ENCODE measurements around the gene AP3B2. TPM values are rescaled to one million over a fixed set of nuclear protein-coding genes. Genes with fewer than 3 reads are reported as not detected.
A peak's percentile ranks its signal among the peaks of the same experiment; 100 is the strongest.

The AP3B2 gene
- polyA plus RNA-seq, 3 donors: 3.1 to 3.9 (median 3.8) TPM

GRCh38 chr15:82699726-82700125, 9.9 kb downstream of the AP3B2 start:
- peak in 3 of 11 donors; percentile 35 to 49 (median 44) for DNase-seq (ENCODE audit: extremely low read depth in 1 of 11, low read depth in 9 of 11, low spot score in 4 of 11)

DNA sequence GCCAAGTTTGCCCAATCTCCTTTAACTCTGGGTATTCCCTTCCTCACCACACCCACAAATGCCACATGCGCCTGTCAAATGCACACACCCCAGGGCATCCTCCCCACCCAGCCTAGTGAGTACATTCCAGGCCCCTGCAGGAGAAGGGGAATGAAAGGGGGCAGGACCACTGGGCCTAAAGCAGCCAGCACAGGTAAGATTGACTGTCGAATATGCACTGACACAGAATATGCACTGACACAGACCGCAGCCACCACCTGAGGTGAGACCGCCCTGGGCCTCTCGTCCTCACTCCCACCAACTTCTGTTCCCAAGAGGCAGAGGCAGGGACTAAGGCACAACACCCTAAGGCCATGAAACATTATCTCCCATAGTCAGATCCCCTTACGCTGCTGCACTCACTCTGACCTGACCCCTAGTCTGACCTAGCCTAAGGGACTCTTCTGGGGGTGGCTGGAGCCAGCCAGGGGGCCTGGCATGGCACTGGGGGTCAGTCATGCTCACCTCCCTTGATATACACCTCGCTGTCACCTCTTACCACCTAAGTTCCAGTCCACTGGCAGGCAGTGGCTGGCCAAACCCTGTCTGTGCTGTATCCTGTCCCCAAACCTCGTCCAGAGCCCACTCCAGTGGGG, 10.8 kb downstream of the AP3B2 start:
- no peak for DNase-seq (ENCODE audit: extremely low read depth in 1 of 11, low read depth in 9 of 11, low spot score in 4 of 11)

GRCh38 chr15:82697735-82698407, 11.8 kb downstream of the AP3B2 start:
- DNase-seq (ENCODE audit: extremely low read depth in 1 of 11, low read depth in 9 of 11, low spot score in 4 of 11): no peak

DNA sequence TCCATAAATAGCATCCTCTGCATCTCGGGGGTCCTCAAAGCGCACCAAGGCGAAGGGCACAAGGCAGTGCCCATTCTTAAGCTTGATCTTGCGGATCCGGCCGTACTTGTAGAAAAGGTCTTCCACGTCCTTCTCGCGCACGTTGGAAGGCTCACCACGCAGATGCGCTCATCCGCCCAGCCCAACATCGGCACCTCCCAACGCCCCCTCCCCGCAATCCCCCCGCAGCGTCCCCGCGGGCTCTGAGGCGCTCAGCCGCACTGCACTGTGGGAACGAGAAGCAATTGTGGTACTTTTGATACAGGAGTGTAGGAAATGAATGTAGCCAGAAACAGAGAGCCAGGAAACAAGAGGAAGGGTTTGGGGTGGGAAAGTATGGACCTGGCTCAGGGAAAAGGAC, 17.5 kb downstream of the AP3B2 start:
- DNase-seq (ENCODE audit: extremely low read depth in 1 of 11, low read depth in 9 of 11, low spot score in 4 of 11): no peak

- no peak for DNase-seq (ENCODE audit: extremely low read depth in 1 of 11, low read depth in 9 of 11, low spot score in 4 of 11)
Measured at GRCh38 chr15:82689147-82689546, 20.5 kb downstream of the AP3B2 start.

GRCh38 chr15:82688691-82689090, 21.0 kb downstream of the AP3B2 start:
- no peak for DNase-seq (ENCODE audit: extremely low read depth in 1 of 11, low read depth in 9 of 11, low spot score in 4 of 11)

GRCh38 chr15:82681371-82681770, 28.3 kb downstream of the AP3B2 start:
- no peak for DNase-seq (ENCODE audit: extremely low read depth in 1 of 11, low read depth in 9 of 11, low spot score in 4 of 11)

DNA sequence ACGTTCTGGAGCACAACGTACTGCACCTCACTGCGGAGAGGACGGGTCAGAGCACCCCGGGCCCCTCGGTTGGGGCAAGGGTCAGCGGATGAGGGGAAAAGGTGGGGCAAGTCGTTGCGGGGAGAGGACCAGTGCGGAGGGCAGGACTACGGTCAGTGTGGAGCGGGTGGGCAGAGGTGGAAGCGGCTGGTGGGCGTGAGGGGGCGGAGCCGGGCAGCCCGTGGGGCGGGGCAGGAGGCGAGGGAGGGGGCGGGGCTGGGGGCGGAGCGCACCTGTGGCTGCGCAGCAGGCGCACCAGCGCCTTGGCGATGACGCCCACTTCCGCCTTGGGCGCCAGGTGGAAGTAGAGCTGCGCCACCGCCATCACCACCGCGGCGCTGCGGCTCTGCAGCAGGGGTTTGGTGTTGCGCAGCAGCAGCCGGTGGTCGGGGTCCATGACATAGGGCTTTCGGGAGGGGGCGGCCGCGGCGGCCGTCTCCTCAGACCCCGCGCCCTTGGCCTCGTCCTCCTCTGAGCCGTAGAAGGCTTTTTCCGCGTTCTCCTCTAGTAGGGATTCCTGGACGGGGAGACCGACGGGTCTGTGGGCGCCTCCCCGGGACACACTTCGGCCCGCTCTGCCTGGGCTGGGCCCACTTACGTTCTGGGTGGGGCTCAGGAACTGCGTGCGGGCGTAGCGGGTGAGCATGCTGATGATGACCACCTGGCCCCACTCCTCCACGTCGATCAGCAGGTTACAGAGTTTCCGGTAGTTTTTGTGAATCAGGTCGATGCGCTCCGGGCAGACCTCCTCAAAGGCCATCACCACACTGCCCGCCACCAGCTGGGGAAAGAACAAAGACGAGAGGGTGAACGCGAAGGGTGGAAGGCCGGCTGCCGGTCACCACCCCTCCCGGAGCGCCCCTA, 29.2 kb downstream of the AP3B2 start:
- DNase-seq (ENCODE audit: extremely low read depth in 1 of 11, low read depth in 9 of 11, low spot score in 4 of 11): peak in 10 of 11 donors; percentile 32 to 75 (median 63)

DNA sequence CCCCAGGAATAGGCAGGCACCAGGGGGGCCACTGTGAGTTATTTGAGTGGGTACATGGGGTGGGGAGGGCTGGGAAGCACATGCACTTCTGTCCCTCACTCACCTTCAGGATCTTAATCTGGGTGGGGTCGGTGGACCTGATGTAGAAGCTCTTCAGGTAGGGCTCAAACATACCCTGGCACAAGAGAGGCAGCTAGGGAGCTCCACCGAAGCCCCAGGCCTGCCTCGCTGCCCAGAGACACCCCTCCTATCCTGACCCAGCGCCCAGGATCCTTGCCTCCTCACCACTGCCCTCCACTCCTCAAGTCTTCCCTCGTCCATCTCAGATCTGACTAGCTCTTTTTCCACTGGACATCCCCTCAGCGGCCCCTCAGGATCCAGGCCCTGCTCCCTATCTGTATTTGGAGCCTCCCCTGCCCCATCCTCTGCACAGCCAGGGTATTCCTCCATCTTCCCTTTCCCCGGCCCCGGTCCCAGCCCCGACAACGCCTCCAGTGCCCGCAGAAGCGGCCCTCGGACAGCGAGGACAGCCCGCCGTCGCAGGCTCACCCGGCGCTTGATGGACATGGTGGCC, 30.0 kb downstream of the AP3B2 start:
- no peak for DNase-seq (ENCODE audit: extremely low read depth in 1 of 11, low read depth in 9 of 11, low spot score in 4 of 11)

DNA sequence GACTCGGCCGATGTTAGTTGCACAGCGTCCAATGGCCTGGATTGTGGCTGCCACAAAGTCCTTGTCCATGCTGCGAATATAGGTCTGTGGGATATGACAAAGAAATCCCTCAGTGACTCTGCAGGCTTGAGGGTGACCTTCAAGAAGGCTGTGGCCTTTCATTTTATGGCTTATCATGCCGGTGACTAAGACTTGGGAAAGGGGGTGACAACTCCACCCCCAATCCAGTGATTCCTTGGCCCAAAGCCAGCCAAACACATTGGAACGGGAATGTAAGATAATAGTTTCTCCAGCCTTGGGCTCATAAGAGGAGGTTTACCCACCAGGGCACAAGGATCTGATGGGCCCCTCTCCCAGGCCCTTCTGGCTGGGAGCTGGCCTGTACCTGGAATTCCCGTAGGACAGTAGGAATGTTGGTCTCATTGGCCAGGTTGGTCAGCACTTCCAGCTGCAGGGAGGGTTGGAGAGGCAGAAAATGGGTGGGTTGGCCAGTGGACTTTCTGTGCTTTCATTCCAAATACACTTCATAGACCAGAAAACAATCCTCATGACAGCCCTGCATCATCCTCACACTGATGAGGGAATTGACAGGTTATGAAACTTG, 31.9 kb downstream of the AP3B2 start:
- no peak for DNase-seq (ENCODE audit: extremely low read depth in 1 of 11, low read depth in 9 of 11, low spot score in 4 of 11)

- DNase-seq (ENCODE audit: extremely low read depth in 1 of 11, low read depth in 9 of 11, low spot score in 4 of 11): no peak
Measured at GRCh38 chr15:82674873-82675272, 34.8 kb downstream of the AP3B2 start.

GRCh38 chr15:82670699-82671098, 39.0 kb downstream of the AP3B2 start:
- DNase-seq (ENCODE audit: extremely low read depth in 1 of 11, low read depth in 9 of 11, low spot score in 4 of 11): no peak

DNA sequence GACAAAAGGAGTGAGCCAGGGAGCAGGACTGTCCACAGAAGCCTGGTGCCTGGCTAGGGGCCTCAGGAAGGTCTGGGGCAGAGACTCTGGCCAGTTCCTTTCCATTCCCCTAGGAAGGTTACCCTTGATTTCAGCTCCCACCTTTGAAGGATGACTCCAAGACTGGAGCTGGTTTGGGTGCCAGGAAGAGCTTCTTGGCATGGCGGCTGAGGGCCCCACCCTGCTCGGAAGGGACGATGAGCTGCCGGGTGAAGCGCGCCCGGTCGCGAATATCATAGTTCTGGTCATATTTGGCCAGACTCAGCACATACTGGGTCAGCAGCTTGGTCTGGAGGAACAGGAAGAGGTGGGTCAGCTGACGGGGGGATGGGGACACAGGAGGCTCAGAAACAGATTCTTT, 43.1 kb downstream of the AP3B2 start:
- DNase-seq (ENCODE audit: extremely low read depth in 1 of 11, low read depth in 9 of 11, low spot score in 4 of 11): no peak

DNA sequence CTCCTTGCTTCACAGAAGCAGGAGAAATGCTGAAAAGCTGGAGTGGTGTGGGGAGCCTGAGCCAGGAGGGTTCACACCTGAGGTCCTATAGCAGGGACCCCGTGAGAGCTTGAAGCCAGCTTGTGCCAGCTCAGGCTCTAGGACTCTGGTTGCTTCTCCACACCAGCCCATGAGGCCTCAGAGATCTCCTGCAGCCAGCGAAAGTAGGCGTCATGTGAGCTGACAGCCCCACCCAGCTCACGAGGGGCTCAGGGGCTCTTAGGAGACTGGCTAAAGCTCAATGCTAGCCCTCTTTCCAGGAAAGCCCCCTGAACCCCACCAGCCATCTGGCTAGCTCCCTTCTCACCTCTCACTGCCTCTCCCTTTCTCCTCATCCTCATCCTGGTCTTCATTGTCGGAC, 45.7 kb downstream of the AP3B2 start:
- no peak for DNase-seq (ENCODE audit: extremely low read depth in 1 of 11, low read depth in 9 of 11, low spot score in 4 of 11)

GRCh38 chr15:82663186-82663600, 46.5 kb downstream of the AP3B2 start:
- DNase-seq (ENCODE audit: extremely low read depth in 1 of 11, low read depth in 9 of 11, low spot score in 4 of 11): peak in 6 of 11 donors; percentile 59 to 73 (median 64)

DNA sequence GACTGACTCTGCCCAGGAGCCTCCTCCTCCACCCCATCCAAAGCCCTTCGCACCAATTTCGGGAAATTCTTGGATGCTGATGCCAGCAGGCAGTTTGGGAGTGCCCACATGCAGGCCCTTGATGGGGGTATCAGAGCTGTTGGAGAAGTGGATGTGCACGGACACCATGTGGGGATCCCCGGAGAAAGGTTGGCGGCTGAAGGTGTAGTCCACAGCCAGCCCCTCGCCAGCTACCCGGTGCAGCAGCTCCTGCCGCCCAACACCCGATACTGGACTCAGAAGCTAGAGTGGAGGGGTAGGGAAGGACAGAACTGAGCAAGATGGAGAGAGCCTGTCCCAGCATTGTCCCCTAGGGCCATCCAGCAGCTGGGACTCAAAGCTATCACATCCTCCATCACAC, 47.0 kb downstream of the AP3B2 start:
- DNase-seq (ENCODE audit: extremely low read depth in 1 of 11, low read depth in 9 of 11, low spot score in 4 of 11): no peak

DNA sequence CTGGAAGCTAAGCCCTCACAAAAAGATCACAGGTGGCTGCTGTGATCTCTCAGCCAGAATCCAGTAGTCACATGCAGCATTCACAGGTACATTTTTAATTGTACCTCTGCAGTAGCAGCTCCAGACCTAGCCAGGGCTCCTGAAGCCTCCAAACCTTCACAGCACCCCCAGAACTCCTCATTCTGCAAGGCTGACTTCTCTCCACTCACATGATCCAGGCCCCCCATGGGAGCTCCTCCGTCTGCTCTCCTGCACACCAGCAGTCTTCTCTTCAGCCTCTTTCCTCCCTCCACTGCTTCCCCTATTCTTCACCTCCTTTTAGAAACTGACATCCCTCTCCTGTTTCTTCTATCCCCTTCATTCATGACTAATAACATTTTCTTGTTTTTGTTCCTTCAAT, 49.3 kb downstream of the AP3B2 start:
- DNase-seq (ENCODE audit: extremely low read depth in 1 of 11, low read depth in 9 of 11, low spot score in 4 of 11): no peak

DNA sequence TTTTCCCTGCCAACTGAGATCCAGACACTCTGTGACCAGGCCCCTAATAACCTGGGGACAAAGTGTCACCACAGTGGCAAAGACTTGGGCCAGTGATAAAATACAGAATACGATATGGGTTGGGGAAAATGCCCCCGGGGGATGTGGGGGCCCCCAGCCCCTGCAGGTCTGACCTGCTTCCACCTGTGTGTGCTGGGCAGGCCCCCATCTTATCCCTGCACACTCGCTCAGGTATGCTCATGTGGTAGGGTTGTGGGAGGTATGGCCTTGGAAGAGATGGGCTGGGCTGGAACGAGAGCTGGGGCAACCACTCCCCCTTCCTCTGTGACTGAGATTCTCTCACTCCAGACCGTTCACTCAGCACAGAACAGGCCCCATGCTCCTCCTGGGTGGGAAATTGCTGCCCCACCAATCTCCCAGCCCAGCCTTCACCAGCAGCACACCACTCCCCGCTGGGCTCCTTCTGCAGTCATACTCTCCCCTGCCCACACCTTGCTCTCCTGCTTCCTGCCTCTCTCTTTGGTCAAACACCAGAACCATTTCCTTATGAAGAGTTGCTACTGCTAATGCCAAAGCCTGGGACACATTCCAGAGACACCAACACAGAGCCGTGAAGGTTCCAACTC, 52.9 kb downstream of the AP3B2 start:
- no peak for DNase-seq (ENCODE audit: extremely low read depth in 1 of 11, low read depth in 9 of 11, low spot score in 4 of 11)

DNA sequence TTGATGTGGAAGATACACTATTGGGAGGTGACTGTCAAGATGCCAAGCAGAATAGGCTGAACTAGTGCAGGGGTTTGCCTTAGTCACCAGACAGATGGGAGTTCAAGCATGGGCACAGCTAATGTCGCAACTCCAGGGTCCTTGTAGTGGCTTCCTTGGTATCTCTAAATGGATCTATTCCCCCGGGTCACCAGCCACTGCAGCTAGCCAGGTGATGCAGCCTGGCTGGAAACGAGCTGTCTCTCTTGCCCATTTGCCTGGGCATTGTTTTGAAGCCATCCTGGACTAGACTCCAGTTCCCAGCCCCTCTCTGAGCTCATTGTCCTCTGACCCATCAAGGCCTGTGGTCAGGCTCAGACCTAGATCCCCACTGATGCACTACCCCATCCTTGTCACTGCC, 54.1 kb downstream of the AP3B2 start:
- no peak for DNase-seq (ENCODE audit: extremely low read depth in 1 of 11, low read depth in 9 of 11, low spot score in 4 of 11)

All from renal cortex interstitium (tissue), 11 donors.